IMR-90 (cell line): Measurements from ENCODE around the gene C1orf74. TPM values are rescaled to one million over a fixed set of nuclear protein-coding genes. Genes with fewer than 3 reads are reported as not detected.
A peak's percentile ranks its signal among the peaks of the same experiment; 100 is the strongest.

Experiments
- ATAC-seq: fragments of 200-7000 bp; cut with Tn5 transposase; 2 replicates; pipeline ENCODE4 v1.9.1; 2020; ENCODE audit warnings: low read depth, mild to moderate bottlenecking, moderate library complexity
- BruUV-seq: library from RNA; stranded (reverse); fragments of 400-500 nt; replicated peaks from 2 replicates; lab custom pipeline; 2021; lab: Mats Ljungman, UMichigan
- CTCF ChIA-PET: fragments of 300-600 bp; formaldehyde crosslinking; extraction: SDS; loops from one replicate; lab custom pipeline; 2021; ENCODE audit warnings: antibody characterized with exemption; lab: Yijun Ruan, JAX
- POLR2A ChIA-PET: fragments of 300-600 bp; sonication (Branson Sonifier 250); formaldehyde crosslinking; loops from one replicate; lab custom pipeline; 2022; ENCODE audit warnings: antibody characterized with exemption; ENCODE audit not compliant: unreplicated experiment; lab: Charles Lee
- DNase-seq: peaks from one replicate; pipeline ENCODE4 v3.0.0; 2013
- H2AFZ ChIP-seq: replicated peaks from 2 replicates; pipeline ENCODE3; 2013; ENCODE audit warnings: low read length, mild to moderate bottlenecking; ENCODE audit not compliant: poor library complexity
- H2AK5ac ChIP-seq: 2 replicates; pipeline ENCODE4 v1.6.1; 2013; ENCODE audit warnings: low read depth, low read length, inconsistent platforms
- H2AK9ac ChIP-seq: replicated peaks from 2 replicates; pipeline ENCODE3; 2013; ENCODE audit warnings: mild to moderate bottlenecking, low read depth, low read length, moderate library complexity; ENCODE audit not compliant: poor library complexity
- H2BK120ac ChIP-seq: 2 replicates; pipeline ENCODE4 v1.6.1; 2013; ENCODE audit warnings: low read depth, low read length, inconsistent platforms
- H2BK15ac ChIP-seq: 3 replicates; pipeline ENCODE4 v1.6.1; 2013; ENCODE audit warnings: low read depth, low read length, inconsistent platforms
- H2BK20ac ChIP-seq: 2 replicates; pipeline ENCODE4 v1.6.1; 2013; ENCODE audit warnings: low read depth, mild to moderate bottlenecking, inconsistent platforms, low read length, moderate library complexity
- H2BK5ac ChIP-seq: 2 replicates; pipeline ENCODE4 v1.6.1; 2013; ENCODE audit warnings: mild to moderate bottlenecking, low read depth, low read length, inconsistent platforms; ENCODE audit not compliant: poor library complexity, severe bottlenecking
- H3K14ac ChIP-seq: replicated peaks from 2 replicates; pipeline ENCODE4 v1.6.1; 2013; ENCODE audit warnings: low read depth, low read length, inconsistent platforms
- H3K18ac ChIP-seq: 2 replicates; pipeline ENCODE4 v1.6.1; 2013; ENCODE audit warnings: low read depth, low read length, control low read depth
- H3K23ac ChIP-seq: 2 replicates; pipeline ENCODE4 v1.6.1; 2013; ENCODE audit warnings: low read depth, low read length, inconsistent platforms
- H3K27ac ChIP-seq: 2 replicates; pipeline ENCODE4 v1.5.1; 2013; ENCODE audit warnings: mild to moderate bottlenecking, control low read depth, low read length; ENCODE audit not compliant: insufficient read depth
- H3K27me3 ChIP-seq: 2 replicates; pipeline ENCODE4 v1.6.1; 2013; ENCODE audit warnings: low read length; ENCODE audit not compliant: control insufficient read depth, insufficient read depth
- H3K36me3 ChIP-seq: 2 replicates; pipeline ENCODE4 v1.6.1; 2013; ENCODE audit warnings: low read length, mixed read lengths; ENCODE audit not compliant: control insufficient read depth, insufficient read depth
- H3K4ac ChIP-seq: 2 replicates; pipeline ENCODE4 v1.6.1; 2013; ENCODE audit warnings: low read depth, low read length, inconsistent platforms
- H3K4me1 ChIP-seq: 2 replicates; pipeline ENCODE4 v1.6.1; 2013; ENCODE audit warnings: low read length, mixed read lengths; ENCODE audit not compliant: control insufficient read depth, insufficient read depth
- H3K4me2 ChIP-seq: 2 replicates; pipeline ENCODE4 v1.6.1; 2013; ENCODE audit warnings: low read depth, mild to moderate bottlenecking, control low read depth, low read length, moderate library complexity
- H3K4me3 ChIP-seq: 2 replicates; pipeline ENCODE4 v1.5.1; 2013; ENCODE audit warnings: low read depth, mild to moderate bottlenecking, control low read depth, low read length, moderate library complexity; ENCODE audit not compliant: insufficient read depth
- H3K56ac ChIP-seq: 2 replicates; pipeline ENCODE4 v1.6.1; 2013; ENCODE audit warnings: low read length, inconsistent platforms; ENCODE audit not compliant: insufficient read depth; ENCODE audit errors: extremely low read depth
- H3K79me1 ChIP-seq, 2 experiments: 2 replicates each; pipeline ENCODE4 v1.6.1; 2013; ENCODE audit warnings: low read length in 2 of 2, inconsistent platforms in 1 of 2, low read depth in 1 of 2
- H3K9ac ChIP-seq: 2 replicates; pipeline ENCODE4 v1.6.1; 2013; ENCODE audit warnings: low read depth, low read length, control low read depth
- H3K9me1 ChIP-seq: 2 replicates; pipeline ENCODE4 v1.6.1; 2013; ENCODE audit warnings: low read length, inconsistent platforms; ENCODE audit not compliant: insufficient read depth
- H3K9me3 ChIP-seq: 2 replicates; pipeline ENCODE4 v1.6.1; 2013; ENCODE audit warnings: low read length; ENCODE audit not compliant: control insufficient read depth, insufficient read depth
- H4K20me1 ChIP-seq: 2 replicates; pipeline ENCODE4 v1.6.1; 2013; ENCODE audit warnings: low read length, inconsistent platforms; ENCODE audit not compliant: insufficient read depth
- H4K5ac ChIP-seq: 2 replicates; pipeline ENCODE4 v1.6.1; 2013; ENCODE audit warnings: mild to moderate bottlenecking, low read depth, low read length, control low read depth
- H4K8ac ChIP-seq, 2 experiments: 2 replicates each; pipeline ENCODE4 v1.6.1; 2013; ENCODE audit warnings: low read depth in 2 of 2, low read length in 2 of 2, control low read depth in 1 of 2, inconsistent platforms in 1 of 2
- H4K91ac ChIP-seq: 2 replicates; pipeline ENCODE4 v1.6.1; 2013; ENCODE audit warnings: low read depth, low read length, inconsistent platforms; ENCODE audit not compliant: insufficient read depth
- BHLHE40 ChIP-seq: fragments of 150-350 bp; IDR thresholded peaks from 2 replicates; pipeline ENCODE4 v1.6.1; 2016; ENCODE audit warnings: mild to moderate bottlenecking, low read depth, low read length
- CTCF ChIP-seq: conservative IDR thresholded peaks from 2 replicates; pipeline ENCODE4 v1.5.1; 2012; ENCODE audit warnings: mild to moderate bottlenecking, low read depth, low read length, improper control_type of control experiment
- ELK1 ChIP-seq: fragments of 150-350 bp; IDR thresholded peaks from 2 replicates; pipeline ENCODE4 v1.6.1; 2016; ENCODE audit warnings: low read depth, mild to moderate bottlenecking, low read length, moderate library complexity, borderline replicate concordance
- FOS ChIP-seq: fragments of 150-350 bp; IDR thresholded peaks from 2 replicates; pipeline ENCODE4 v1.6.1; 2016; ENCODE audit warnings: low read depth, low read length
- MAFK ChIP-seq: IDR thresholded peaks from 2 replicates; pipeline ENCODE4 v1.6.1; 2012; ENCODE audit warnings: low read depth, low read length, improper control_type of control experiment
- MAZ ChIP-seq: IDR thresholded peaks from 2 replicates; pipeline ENCODE4 v1.6.1; 2012; ENCODE audit warnings: low read depth, mild to moderate bottlenecking, low read length, improper control_type of control experiment, moderate library complexity, borderline replicate concordance
- MXI1 ChIP-seq: IDR thresholded peaks from 2 replicates; pipeline ENCODE4 v1.6.1; 2012; ENCODE audit warnings: low read depth, mild to moderate bottlenecking, low read length, moderate library complexity, borderline replicate concordance
- NFE2L2 ChIP-seq: fragments of 150-350 bp; IDR thresholded peaks from 2 replicates; pipeline ENCODE4 v1.6.1; 2016; ENCODE audit warnings: low read depth, mild to moderate bottlenecking, low read length
- POLR2A ChIP-seq: IDR thresholded peaks from 2 replicates; pipeline ENCODE4 v1.6.1; 2012; ENCODE audit warnings: mild to moderate bottlenecking, low read depth, low read length
- RAD21 ChIP-seq: IDR thresholded peaks from 2 replicates; pipeline ENCODE4 v1.6.1; 2012; ENCODE audit warnings: low read length, improper control_type of control experiment
- RCOR1 ChIP-seq: IDR thresholded peaks from 2 replicates; pipeline ENCODE4 v1.6.1; 2012; ENCODE audit warnings: mild to moderate bottlenecking, low read length, improper control_type of control experiment; ENCODE audit not compliant: insufficient replicate concordance
- SMC3 ChIP-seq: fragments of 150-350 bp; IDR thresholded peaks from 2 replicates; pipeline ENCODE4 v1.6.1; 2016; ENCODE audit warnings: low read depth, mild to moderate bottlenecking, antibody characterized with exemption, low read length, moderate library complexity
- WGBS, 2 experiments: methylation state at CpG; one replicate each; pipeline versions ENCODE4 v1.1.5 to v1.1.7; 2013; ENCODE audit warnings: missing lambda C conversion rate in 2 of 2; ENCODE audit not compliant: insufficient read length in 1 of 2; ENCODE audit errors: extremely low coverage in 2 of 2; 5-methylcytosine and 5-hydroxymethylcytosine counted together
- dilution Hi-C: fragments of 300-500 bp; cut with HindIII; formaldehyde crosslinking; loops from one replicate; pipeline ENCODE4 v1.14.3; 2018; ENCODE audit warnings: low sequenced_read_pairs; ENCODE audit not compliant: unreplicated experiment
- in situ Hi-C: fragments of 300-500 bp; cut with MboI; formaldehyde crosslinking; loops from 3 replicates; pipeline ENCODE4 v1.14.3; 2019; ENCODE audit warnings: low sequenced_read_pairs, inconsistent platforms, mixed read lengths
- intact Hi-C: fragments of 100-400 bp; cut with micrococcal nuclease; formaldehyde crosslinking; loops from 2 replicates; pipeline ENCODE4 v1.10.0; 2022
- polyA plus RNA-seq, 3 experiments: library from polyadenylated mRNA; depleted of rRNA; stranded (reverse); fragments of >200 nt; gene quantifications; 2 replicates each; pipeline ENCODE4 v1.2.3, GENCODE V29; 2012; ENCODE audit warnings: low replicate concordance in 1 of 3
- total RNA-seq: library from RNA; depleted of rRNA; stranded (reverse); fragments of >200 nt; gene quantifications from 2 replicates; pipeline ENCODE4 v1.2.3, GENCODE V29; 2012
- TF ChIP-seq, protein P1 (sequence below): fragments of 150-350 bp; IDR thresholded peaks from 2 replicates; pipeline ENCODE4 v1.6.1; 2017; ENCODE audit warnings: mild to moderate bottlenecking, antibody characterized with exemption, low read length, low read depth

Gene C1orf74
- total and polyA plus RNA-seq, 2 of the 4 experiments (the other 2 are of a cell fraction), result 1.1 to 4.3 TPM

DNA sequence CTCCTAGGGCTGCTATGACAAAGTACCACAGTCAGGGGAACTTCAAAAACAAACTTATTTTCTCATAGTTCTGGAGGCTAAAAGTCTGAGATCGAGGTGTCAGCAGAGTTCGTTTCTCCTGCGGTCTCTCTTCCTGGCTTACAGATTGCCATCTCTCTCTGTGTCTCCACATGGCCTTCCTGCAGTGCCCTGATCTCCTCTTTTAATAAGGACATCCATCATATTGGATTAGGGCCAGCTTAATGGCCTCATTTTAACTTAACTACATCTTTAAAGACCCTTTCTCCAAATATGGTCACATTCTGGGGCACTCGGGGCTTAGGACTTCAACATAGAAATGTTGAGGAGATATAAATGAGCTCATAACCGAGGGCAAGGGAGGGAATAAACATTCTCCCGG lies 12.2 kb downstream of the C1orf74 start:
- in situ Hi-C loops (no loop called here), dilution Hi-C loops (no loop called here), intact Hi-C loops (no loop called here)
- Histone ChIP-seq H4K8ac (no peak overlapping the region), H3K9ac (no peak overlapping the region), H2BK20ac (no peak overlapping the region), H3K56ac (no peak overlapping the region), H3K79me1 (peaks cover 0 to 12% of the 10 kb centered on the region in 2 experiments; a peak in 2 of 4 replicates), H3K27ac (no peak overlapping the region), H3K36me3 (no peaks in the 10 kb centered on the region), H2BK5ac (no peak overlapping the region), H3K9me1 (peaks cover 25% of the 10 kb centered on the region), H3K4me1 (peaks cover 11% of the 10 kb centered on the region), H4K91ac (no peak overlapping the region), H3K23ac (no peak overlapping the region), H3K14ac (no peak overlapping the region), H3K4me3 (no peak overlapping the region), H3K4me2 (no peak overlapping the region), H4K20me1 (no peaks in the 10 kb centered on the region), H2AFZ (peak overlapping the region; percentile 52), H4K5ac (no peak overlapping the region), H2BK15ac (no peak overlapping the region), H3K4ac (no peak overlapping the region), H2AK9ac (no peak overlapping the region), H3K18ac (no peak overlapping the region), H2BK120ac (no peak overlapping the region), H3K9me3 (no peaks in the 10 kb centered on the region), H3K27me3 (no peaks in the 10 kb centered on the region), H2AK5ac (no peak overlapping the region)
- BruUV-seq, result no TSS peak
- DNase-seq (no peak), ATAC-seq (no peak)
- TF ChIP-seq BHLHE40, result no peak
- TF ChIP-seq POLR2A, result no peak
- TF ChIP-seq MAZ, result no peak
- TF ChIP-seq MAFK, result no peak
- TF ChIP-seq CTCF, result no peak
- TF ChIP-seq, protein P1, sequence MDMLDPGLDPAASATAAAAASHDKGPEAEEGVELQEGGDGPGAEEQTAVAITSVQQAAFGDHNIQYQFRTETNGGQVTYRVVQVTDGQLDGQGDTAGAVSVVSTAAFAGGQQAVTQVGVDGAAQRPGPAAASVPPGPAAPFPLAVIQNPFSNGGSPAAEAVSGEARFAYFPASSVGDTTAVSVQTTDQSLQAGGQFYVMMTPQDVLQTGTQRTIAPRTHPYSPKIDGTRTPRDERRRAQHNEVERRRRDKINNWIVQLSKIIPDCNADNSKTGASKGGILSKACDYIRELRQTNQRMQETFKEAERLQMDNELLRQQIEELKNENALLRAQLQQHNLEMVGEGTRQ, result no peak
- TF ChIP-seq MXI1, result no peak
- TF ChIP-seq FOS, result no peak
- TF ChIP-seq RCOR1, result no peak
- TF ChIP-seq RAD21, result no peak
- TF ChIP-seq SMC3, result no peak
- TF ChIP-seq NFE2L2, result no peak
- no peak for TF ChIP-seq ELK1
- ChIA-PET POLR2A (no interaction called here), CTCF (no interaction called here)
- 30% methylated on average over 3 of the region's 6 CpGs; no CpG with 5 or more reads in 1 of the 2 experiments for WGBS, 2 experiments
